ENCODE results near the gene NRIP1.
"Not testable (repeated sequence)": the region's sequence is repeated elsewhere in the genome, so short reads cannot be mapped to it uniquely, and the experiment has no call there.

The NRIP1 gene

DNA sequence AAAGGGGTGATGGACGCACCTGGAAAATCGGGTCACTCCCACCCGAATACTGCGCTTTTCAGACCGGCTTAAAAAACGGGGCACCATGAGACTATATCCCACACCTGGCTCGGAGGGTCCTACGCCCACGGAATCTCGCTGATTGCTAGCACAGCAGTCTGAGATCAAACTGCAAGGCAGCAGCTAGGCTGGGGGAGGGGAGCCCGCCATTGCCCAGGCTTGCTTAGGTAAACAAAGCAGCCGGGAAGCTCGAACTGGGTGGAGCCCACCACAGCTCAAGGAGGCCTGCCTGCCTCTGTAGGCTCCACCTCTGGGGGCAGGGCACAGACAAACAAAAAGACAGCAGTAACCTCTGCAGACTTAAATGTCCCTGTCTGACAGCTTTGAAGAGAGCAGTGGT lies 137.5 kb downstream of the NRIP1 start:
- H4K8ac ChIP-seq (ENCODE audit: low read length); H4K91ac ChIP-seq (ENCODE audit: low read length); H3K14ac ChIP-seq (ENCODE audit: low read length in 2 of 2): not testable (repeated sequence)

DNA sequence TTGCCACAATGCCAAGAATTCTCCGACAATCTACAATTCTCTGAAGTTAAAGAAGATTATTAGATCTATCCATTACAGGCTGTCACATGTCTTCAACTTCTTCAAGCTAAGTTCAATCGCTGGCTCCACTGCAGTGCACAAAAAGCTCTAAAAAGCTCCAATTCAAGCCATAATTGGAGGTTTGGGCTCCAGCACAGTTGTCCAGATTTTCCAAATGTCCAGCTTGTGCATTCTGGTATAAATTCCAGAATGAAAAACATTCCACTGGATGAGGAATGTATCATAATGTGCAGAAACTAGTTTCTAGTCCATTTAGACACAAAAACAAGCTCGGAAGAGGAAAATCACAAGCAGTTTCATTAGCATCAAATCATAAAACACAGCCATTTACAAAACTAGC lies 138.6 kb downstream of the NRIP1 start:
- no peaks in the 10 kb centered on the region for H3K9me3 ChIP-seq (ENCODE audit: control insufficient read depth, low read length)
- peaks cover 2% of the 10 kb centered on the region for H3K79me1 ChIP-seq (replicated peaks; ENCODE audit: low read length, poor library complexity, severe bottlenecking)
- H3K14ac ChIP-seq (ENCODE audit: low read length in 2 of 2): no peak overlapping the region
- H2AFZ ChIP-seq (ENCODE audit: low read depth, low read length): no peak overlapping the region
- no peak overlapping the region for H2BK5ac ChIP-seq (ENCODE audit: low read depth, low read length, poor library complexity, severe bottlenecking)
- H2AK5ac ChIP-seq (ENCODE audit: low read length, severe bottlenecking): no peak overlapping the region
- H3K4ac ChIP-seq (ENCODE audit: low read depth in 1 of 2, low read length in 2 of 2): no peak overlapping the region
- H4K8ac ChIP-seq (ENCODE audit: low read length): no peak overlapping the region
- no peak for DNase-seq
- no peak overlapping the region for H3K18ac ChIP-seq (ENCODE audit: low read depth in 1 of 2, low read length in 2 of 2)
- no peak overlapping the region for H3K4me3 ChIP-seq (ENCODE audit: insufficient read depth in 1 of 2, low read depth in 1 of 2, low read length in 2 of 2)
- no peaks in the 10 kb centered on the region for H3K36me3 ChIP-seq (ENCODE audit: control insufficient read depth in 1 of 2, insufficient read depth in 2 of 2, low read depth in 1 of 2, low read length in 2 of 2)
- H3K23ac ChIP-seq (ENCODE audit: low read length in 2 of 2): no peak overlapping the region
- no peak overlapping the region for H2BK12ac ChIP-seq (ENCODE audit: low read length in 2 of 2)
- H3K9ac ChIP-seq (ENCODE audit: low read length): no peak overlapping the region
- H3K4me2 ChIP-seq (ENCODE audit: low read length, poor library complexity, severe bottlenecking): no peak overlapping the region
- no peaks in the 10 kb centered on the region for H3K27me3 ChIP-seq (ENCODE audit: control insufficient read depth in 1 of 2, insufficient read depth in 1 of 2, low read length in 2 of 2)
- no peak overlapping the region for H2BK15ac ChIP-seq (ENCODE audit: low read depth, poor library complexity, severe bottlenecking)
- H4K91ac ChIP-seq (ENCODE audit: low read length): no peak overlapping the region
- H3K27ac ChIP-seq (ENCODE audit: low read length, poor library complexity, severe bottlenecking): no peak overlapping the region
- WGBS: 85% methylated on average over 3 of the region's 3 CpGs
- H2BK120ac ChIP-seq (ENCODE audit: low read depth, low read length): no peak overlapping the region
- no peaks in the 10 kb centered on the region for H3K4me1 ChIP-seq (ENCODE audit: control insufficient read depth, insufficient read depth, low read depth, low read length)

More for the DNA sequence above, 137.5 kb downstream of the NRIP1 start:
- H2AFZ ChIP-seq (ENCODE audit: low read depth, low read length); H3K79me1 ChIP-seq (replicated peaks; ENCODE audit: low read length, poor library complexity, severe bottlenecking); H3K9ac ChIP-seq (ENCODE audit: low read length); H2BK5ac ChIP-seq (ENCODE audit: low read depth, low read length, poor library complexity, severe bottlenecking); H3K23ac ChIP-seq (ENCODE audit: low read length in 2 of 2); H2BK15ac ChIP-seq (ENCODE audit: low read depth, poor library complexity, severe bottlenecking); H3K4me1 ChIP-seq (ENCODE audit: control insufficient read depth, insufficient read depth, low read depth, low read length); H3K9me3 ChIP-seq (ENCODE audit: control insufficient read depth, low read length); DNase-seq; H2AK5ac ChIP-seq (ENCODE audit: low read length, severe bottlenecking); H3K4ac ChIP-seq (ENCODE audit: low read depth in 1 of 2, low read length in 2 of 2); H3K27ac ChIP-seq (ENCODE audit: low read length, poor library complexity, severe bottlenecking); H2BK12ac ChIP-seq (ENCODE audit: low read length in 2 of 2); H3K4me3 ChIP-seq (ENCODE audit: insufficient read depth in 1 of 2, low read depth in 1 of 2, low read length in 2 of 2); H3K4me2 ChIP-seq (ENCODE audit: low read length, poor library complexity, severe bottlenecking); H2BK120ac ChIP-seq (ENCODE audit: low read depth, low read length); H3K18ac ChIP-seq (ENCODE audit: low read depth in 1 of 2, low read length in 2 of 2); H3K36me3 ChIP-seq (ENCODE audit: control insufficient read depth in 1 of 2, insufficient read depth in 2 of 2, low read depth in 1 of 2, low read length in 2 of 2); H3K27me3 ChIP-seq (ENCODE audit: control insufficient read depth in 1 of 2, insufficient read depth in 1 of 2, low read length in 2 of 2): not testable (repeated sequence)
- WGBS: 97% methylated on average over 7 of the region's 13 CpGs

- Histone ChIP-seq H3K4me1 (ENCODE audit: control insufficient read depth, insufficient read depth, low read depth, low read length) (no peaks in the 10 kb centered on the region), H3K4me2 (ENCODE audit: low read length, poor library complexity, severe bottlenecking) (no peak overlapping the region), H3K14ac (ENCODE audit: low read length in 2 of 2) (no peak overlapping the region), H3K27me3 (ENCODE audit: control insufficient read depth in 1 of 2, insufficient read depth in 1 of 2, low read length in 2 of 2) (no peaks in the 10 kb centered on the region), H3K9me3 (ENCODE audit: control insufficient read depth, low read length) (no peaks in the 10 kb centered on the region), H3K27ac (ENCODE audit: low read length, poor library complexity, severe bottlenecking) (no peak overlapping the region), H3K4ac (ENCODE audit: low read depth in 1 of 2, low read length in 2 of 2) (no peak overlapping the region), H2AFZ (ENCODE audit: low read depth, low read length) (no peak overlapping the region), H3K23ac (ENCODE audit: low read length in 2 of 2) (no peak overlapping the region), H3K79me1 (replicated peaks; ENCODE audit: low read length, poor library complexity, severe bottlenecking) (peaks cover 2% of the 10 kb centered on the region), H2AK5ac (ENCODE audit: low read length, severe bottlenecking) (no peak overlapping the region), H3K4me3 (ENCODE audit: insufficient read depth in 1 of 2, low read depth in 1 of 2, low read length in 2 of 2) (no peak overlapping the region), H3K9ac (ENCODE audit: low read length) (no peak overlapping the region), H4K8ac (ENCODE audit: low read length) (no peak overlapping the region), H3K36me3 (ENCODE audit: control insufficient read depth in 1 of 2, insufficient read depth in 2 of 2, low read depth in 1 of 2, low read length in 2 of 2) (no peaks in the 10 kb centered on the region), H2BK120ac (ENCODE audit: low read depth, low read length) (no peak overlapping the region), H4K91ac (ENCODE audit: low read length) (no peak overlapping the region), H3K18ac (ENCODE audit: low read depth in 1 of 2, low read length in 2 of 2) (no peak overlapping the region), H2BK15ac (ENCODE audit: low read depth, poor library complexity, severe bottlenecking) (no peak overlapping the region), H2BK5ac (ENCODE audit: low read depth, low read length, poor library complexity, severe bottlenecking) (no peak overlapping the region), H2BK12ac (ENCODE audit: low read length in 2 of 2) (no peak overlapping the region)
- WGBS: no CpG with 5 or more reads among the region's 1 CpG
- no peak for DNase-seq
These were observed 141.3 kb downstream of the NRIP1 start for GRCh38 chr21:14923468-14923867.

DNA sequence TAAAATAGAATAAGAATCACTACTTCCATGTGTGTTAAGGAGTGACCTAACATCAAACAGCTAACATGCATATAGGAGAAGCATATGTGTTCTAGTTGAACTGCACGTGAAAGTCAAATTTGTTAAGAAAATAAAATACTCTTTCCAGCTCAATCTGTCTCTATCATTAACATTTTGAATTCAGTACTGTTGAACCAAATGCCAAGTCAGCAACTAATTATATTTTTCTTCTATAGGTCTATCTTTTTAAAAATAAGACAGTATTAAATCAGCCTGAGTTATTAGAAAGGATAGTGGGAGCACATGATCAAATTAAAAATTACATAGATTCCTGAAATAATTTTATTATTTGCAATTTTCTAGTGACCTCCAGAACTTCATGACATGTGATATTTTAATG lies 141.8 kb downstream of the NRIP1 start:
- no peaks in the 10 kb centered on the region for H3K4me1 ChIP-seq (ENCODE audit: control insufficient read depth, insufficient read depth, low read depth, low read length)
- no peak overlapping the region for H4K8ac ChIP-seq (ENCODE audit: low read length)
- no peak overlapping the region for H4K91ac ChIP-seq (ENCODE audit: low read length)
- no peaks in the 10 kb centered on the region for H3K27me3 ChIP-seq (ENCODE audit: control insufficient read depth in 1 of 2, insufficient read depth in 1 of 2, low read length in 2 of 2)
- no peak overlapping the region for H2AK5ac ChIP-seq (ENCODE audit: low read length, severe bottlenecking)
- no peak for DNase-seq
- H2BK12ac ChIP-seq (ENCODE audit: low read length in 2 of 2): no peak overlapping the region
- WGBS: no CpG with 5 or more reads among the region's 1 CpG
- H3K9ac ChIP-seq (ENCODE audit: low read length): no peak overlapping the region
- no peak overlapping the region for H2BK15ac ChIP-seq (ENCODE audit: low read depth, poor library complexity, severe bottlenecking)
- no peaks in the 10 kb centered on the region for H3K9me3 ChIP-seq (ENCODE audit: control insufficient read depth, low read length)
- no peak overlapping the region for H3K4me3 ChIP-seq (ENCODE audit: insufficient read depth in 1 of 2, low read depth in 1 of 2, low read length in 2 of 2)
- no peak overlapping the region for H3K23ac ChIP-seq (ENCODE audit: low read length in 2 of 2)
- H2AFZ ChIP-seq (ENCODE audit: low read depth, low read length): no peak overlapping the region
- H3K27ac ChIP-seq (ENCODE audit: low read length, poor library complexity, severe bottlenecking): no peak overlapping the region
- H2BK5ac ChIP-seq (ENCODE audit: low read depth, low read length, poor library complexity, severe bottlenecking): no peak overlapping the region
- H3K36me3 ChIP-seq (ENCODE audit: control insufficient read depth in 1 of 2, insufficient read depth in 2 of 2, low read depth in 1 of 2, low read length in 2 of 2): no peaks in the 10 kb centered on the region
- H3K4ac ChIP-seq (ENCODE audit: low read depth in 1 of 2, low read length in 2 of 2): no peak overlapping the region
- H2BK120ac ChIP-seq (ENCODE audit: low read depth, low read length): no peak overlapping the region
- no peak overlapping the region for H3K4me2 ChIP-seq (ENCODE audit: low read length, poor library complexity, severe bottlenecking)
- H3K14ac ChIP-seq (ENCODE audit: low read length in 2 of 2): no peak overlapping the region
- H3K18ac ChIP-seq (ENCODE audit: low read depth in 1 of 2, low read length in 2 of 2): no peak overlapping the region
- H3K79me1 ChIP-seq (replicated peaks; ENCODE audit: low read length, poor library complexity, severe bottlenecking): peaks cover 2% of the 10 kb centered on the region

Data from mesenchymal stem cell (in vitro differentiated cells and primary cell).